NCI-H2171 treated with DMSO at 0.1 percent for 48 hours (cell line): ENCODE results near the gene IFNAR2.

ENCODE experiments used
- DNase-seq: peaks from one replicate; lab custom pipeline; 2025; lab: John Stamatoyannopoulos, UW

The IFNAR2 gene

DNA sequence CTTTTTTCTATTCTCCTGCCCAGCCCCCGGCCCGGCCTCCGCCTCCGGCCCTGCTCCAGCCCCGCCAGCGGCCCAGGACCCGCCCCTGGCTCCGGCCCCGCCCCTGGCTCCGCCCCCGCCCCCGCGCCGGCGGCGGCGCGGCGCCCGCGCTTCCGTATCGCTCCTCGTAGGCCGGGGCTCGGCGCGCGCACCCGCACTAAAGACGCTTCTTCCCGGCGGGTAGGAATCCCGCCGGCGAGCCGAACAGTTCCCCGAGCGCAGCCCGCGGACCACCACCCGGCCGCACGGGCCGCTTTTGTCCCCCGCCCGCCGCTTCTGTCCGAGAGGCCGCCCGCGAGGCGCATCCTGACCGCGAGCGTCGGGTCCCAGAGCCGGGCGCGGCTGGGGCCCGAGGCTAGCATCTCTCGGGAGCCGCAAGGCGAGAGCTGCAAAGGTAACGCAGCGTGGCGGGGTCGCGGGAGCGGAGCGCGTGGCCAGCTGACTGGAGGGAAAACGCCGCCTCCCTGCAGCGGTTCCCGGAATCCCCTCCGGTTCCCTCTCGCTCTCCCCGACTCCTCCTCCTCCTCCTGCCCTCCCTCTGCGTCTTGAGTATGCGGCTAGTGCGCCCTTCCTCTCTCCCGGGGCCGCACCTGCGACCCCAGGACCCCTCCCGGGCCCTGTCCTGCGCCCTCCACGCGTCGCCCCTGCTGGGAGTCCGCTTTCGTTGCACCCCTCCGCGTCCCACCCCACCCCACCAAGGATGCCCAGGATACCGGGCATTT, at the start of gene IFNAR2:
Gene IFNAR2, plus strand, starts transcription at position 155 of the 761 bp plus-strand sequence. CDS start 11,985 bp downstream, outside the sequence.
- DNase-seq: peak; percentile 46

DNA sequence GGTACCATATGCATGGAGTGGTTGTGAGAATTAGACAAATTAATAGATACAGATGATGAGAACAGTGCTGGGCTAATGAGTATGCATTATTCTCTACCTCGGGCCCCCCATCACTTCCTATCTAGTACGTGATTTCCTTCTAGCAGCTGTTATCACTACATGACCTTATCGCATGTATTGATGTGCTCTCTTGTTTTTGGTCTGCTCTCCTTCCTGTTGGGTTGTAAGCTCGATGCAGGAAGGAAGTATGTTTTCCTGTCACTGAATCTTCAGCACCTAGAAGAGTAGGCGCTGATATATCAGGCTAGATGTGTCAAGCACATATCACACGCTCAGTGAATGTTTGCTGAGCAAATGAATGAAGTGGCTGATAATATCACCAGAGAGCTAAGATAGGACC, 43.9 kb upstream of the IFNAR2 start:
- no peak for DNase-seq

DNA sequence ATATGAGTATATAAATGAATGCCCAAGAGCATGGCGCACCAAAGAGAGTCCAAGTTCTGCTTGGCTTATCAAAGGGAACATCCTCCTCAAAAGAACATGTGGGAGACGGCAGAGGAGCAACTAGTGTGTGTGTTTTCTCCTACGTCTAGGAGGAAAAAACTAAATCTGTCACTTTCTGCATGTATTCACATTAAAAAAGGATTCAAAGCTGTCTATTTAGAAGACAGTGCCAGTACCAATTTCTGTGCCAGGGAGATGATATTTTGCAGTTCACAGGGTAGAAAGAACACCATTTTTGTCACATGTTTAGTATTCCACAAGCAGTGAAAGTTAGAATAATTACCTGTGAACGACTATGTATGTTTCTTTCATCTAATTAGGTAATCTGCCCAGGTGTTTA, 42.5 kb upstream of the IFNAR2 start:
- DNase-seq: no peak

DNA sequence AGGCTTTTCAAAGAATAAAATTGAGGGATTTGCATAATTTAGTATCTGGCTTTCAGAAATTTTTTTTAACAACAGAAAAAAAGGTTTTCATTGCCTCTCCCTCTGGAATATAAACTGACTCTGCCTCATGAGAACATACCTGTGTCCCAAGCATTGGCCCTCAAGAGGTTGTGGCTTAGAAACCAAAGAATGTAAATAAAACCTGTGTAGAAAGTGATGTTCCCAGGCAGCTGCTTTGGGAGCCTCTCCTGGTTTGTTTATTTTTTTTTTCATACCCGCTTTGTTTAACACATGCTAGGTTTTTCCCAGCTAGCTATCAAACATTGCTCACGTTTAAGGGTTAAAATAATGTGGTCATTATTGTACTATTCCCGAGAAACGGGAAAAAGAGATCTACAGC, 40.5 kb upstream of the IFNAR2 start:
- DNase-seq: peak; percentile 88

DNA sequence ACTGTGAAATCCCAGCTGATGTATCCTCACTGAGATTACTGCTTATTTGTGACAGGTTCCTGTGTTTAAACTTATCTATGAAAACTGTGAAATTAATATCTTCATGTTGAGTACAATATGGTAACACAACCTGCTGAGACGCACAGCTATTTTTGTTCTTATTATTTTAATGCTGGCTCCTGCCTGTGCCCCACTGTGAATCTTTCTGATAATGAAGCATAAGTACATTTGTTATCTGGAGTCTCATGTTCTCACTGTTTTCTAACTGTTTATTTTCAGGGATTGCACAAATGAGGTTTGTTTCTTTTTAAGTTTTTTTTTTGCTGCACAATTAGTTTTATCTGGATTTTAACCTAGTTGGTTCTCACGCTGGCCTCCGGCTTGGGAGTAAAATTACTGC, 39.9 kb upstream of the IFNAR2 start:
- DNase-seq: peak; percentile 86

DNA sequence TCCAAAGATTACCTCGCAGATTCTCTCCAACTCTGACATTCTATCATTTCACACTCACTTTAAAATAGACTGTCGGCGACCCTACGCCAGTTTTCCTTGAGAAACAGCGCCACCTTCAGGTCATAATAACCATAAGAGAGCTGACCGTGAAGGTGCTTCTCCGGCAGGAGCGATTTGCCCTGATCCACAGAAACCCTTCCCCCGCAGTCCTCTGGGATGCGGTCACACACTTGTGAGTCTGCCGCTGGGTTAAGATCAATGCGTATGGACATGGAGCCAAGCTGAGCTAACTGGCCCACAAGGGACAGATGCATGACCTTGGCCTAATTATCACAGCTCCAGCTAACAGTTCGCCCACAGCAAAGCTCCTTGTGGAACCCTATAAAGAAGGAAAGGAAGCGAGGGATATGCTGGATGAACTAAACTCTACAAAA, 32.8 kb upstream of the IFNAR2 start:
- peak; percentile 84 for DNase-seq

DNA sequence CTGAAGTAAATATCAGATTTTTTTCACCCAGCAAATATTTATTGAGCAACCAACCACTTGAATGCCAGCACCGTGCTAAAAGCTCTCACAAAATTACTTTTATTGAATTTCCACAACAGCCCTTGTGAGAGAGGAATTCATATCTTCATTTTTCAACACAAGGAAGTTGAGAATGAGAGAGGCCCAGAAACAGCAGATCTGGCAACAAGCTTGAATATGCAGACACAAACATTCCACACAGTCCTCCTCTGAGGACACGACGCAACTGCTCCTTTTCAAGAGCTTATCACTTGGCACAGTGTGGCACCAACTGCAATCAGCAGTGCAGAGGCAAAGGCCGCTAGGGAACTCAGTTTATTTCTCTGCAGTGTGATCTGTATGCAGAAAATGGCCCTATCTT, 32.2 kb upstream of the IFNAR2 start:
- no peak for DNase-seq

DNA sequence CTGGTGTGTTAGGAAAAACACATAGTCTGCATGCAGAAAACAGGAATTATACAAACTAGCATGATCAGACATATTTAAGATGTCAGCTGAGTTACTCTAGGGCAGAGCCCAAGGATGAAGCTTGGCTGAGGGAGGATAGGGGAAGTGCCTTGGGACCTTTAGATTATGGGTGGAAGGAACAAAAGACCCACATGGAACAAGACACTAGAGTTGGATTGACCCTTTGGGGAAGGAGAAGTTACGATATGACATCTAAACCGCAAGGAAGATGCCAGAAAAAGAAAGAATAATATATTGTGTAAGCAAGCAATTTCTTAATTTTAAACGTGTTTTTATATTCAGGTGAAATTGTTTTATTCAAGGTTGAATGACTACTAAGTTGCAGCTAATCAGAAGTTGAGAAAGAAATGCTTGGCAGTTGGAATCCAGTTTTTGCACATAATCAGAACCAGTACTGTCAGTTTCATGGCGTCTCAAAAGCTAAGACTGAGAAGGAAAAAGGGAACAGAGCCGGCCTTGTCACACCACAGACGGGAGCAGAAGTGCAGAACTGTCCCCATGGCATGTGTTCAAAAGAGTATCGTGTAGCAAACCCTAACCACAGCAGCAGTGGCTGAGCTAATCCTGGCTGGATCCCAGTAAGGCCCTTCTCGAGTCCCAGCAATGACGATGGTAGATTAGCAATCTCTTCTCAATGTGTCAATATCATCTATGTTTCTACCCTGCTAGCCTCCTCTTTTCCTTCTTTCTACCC, 31.2 kb upstream of the IFNAR2 start:
- peak; percentile 8 for DNase-seq

DNA sequence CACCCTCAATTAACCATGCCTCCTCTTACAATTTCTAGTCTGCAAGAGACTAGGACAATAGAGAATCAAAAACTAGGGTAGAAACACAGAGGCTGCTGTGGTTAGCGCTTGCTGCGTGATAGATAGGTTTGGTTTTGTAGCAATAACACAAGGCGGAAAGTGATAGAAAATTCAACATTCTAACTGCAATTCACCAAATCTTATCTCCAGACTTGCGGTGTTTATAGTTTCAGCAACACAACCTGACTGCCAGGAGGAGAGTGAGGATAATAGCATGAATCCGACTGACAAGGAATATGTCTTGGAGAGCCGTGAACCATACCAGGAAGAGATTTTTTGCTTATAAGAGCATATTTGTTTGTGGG, 30.7 kb upstream of the IFNAR2 start:
- no peak for DNase-seq

DNA sequence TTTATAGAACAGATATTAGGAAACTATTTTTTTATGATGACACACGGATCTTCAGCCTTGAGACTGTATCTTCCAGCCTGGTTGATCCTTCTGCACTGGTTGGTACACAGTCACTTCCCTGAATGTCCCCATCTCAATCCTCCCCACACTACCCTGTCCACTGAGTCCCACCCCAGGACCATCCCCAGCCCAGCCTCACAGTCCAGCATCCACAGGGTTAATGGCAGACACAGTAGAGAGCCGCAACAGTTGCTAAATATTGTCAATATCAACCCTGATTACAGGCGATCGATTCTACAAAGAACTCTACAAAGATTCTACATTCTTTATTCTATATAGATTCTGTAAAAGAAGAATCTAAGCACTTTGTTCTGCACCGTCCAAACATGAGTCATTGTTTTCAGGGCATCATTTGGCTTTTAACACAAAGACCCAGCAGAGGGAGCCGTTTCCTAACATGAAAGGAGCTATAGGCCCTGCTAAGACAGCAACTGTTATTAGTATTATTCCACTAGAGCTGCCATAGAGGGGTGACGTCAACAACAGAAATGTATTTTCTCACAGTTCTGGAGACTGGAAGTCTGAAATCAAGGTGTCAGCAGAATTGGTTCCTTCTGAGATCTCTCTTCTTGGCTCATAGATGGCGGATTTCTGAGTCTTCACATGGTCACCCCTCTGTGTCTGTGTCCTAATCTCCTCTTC, 30.1 kb upstream of the IFNAR2 start:
- DNase-seq: peak; percentile 92

DNA sequence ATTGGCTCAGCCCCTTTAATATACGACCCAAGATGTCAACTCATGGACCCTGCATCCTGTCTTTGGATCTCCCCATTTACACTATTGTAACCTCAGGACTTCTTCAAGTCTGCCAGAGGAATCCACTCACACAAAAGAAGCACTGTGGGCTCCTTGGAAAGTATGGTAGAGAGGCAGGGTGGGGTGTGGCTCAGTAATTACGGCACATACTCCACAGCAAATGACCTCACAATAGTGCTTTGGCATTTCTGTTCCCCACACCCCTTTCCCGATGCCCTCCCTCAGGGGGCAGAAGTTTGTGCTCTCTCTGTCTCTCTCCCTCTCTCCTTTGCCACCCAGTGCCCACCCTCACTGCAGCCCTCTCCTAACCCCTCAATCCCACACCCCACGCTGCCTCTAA, 27.8 kb upstream of the IFNAR2 start:
- no peak for DNase-seq

DNA sequence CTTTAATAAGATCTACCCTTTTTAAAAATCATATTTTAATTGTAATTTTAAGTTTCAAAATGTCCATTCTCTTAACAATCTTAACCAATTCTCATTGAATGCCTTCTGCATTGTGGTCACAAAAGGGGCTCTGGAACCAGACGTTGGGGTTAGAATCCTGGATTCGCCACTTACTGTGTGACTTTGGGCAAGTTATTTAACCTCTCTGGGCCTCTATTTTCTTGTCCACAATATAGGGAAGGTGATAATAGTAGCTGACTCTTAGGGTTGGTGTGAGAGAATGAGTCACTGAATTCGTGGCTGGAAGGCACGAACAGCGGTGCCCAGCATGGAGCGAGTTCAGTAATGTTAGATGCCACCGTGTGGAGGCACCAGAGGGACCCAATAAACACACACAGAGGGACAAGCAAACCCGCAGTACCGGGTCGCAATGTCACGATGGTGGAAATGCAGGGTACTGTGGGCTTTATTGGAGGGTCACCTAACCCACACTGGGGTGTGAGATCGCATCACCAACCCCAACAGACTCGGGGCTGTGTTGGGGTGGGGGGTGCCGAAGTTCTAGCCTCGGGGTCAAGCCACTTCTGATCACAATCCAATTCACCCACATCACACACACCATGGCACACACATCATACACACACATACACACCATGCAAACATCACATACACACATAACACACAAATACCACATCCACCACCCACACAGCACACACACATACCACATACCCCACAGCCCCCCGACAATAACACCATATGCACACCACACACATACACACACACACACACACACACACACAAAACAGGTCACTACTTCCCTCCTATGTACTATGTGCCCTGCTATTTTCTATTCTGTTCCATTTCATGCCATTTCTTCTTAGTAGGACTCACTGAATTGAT, 27.0 kb upstream of the IFNAR2 start:
- no peak for DNase-seq

DNA sequence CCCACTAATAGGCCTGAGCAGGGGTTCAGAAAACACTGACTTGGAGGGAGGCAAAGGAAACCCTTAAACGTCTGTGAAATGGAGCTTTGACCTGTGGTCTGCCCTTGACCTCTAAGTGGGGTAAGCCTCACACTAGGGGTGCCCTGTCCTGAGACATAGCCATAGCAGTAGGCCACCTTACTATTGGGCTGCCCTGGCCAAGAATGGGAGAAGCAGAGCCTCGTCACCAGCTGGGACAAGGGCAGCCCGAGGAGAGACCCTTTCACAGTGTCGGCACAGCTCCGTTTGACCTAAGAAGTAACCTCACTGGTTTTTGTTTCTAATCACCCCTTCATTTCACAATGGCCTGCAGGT, 26.4 kb upstream of the IFNAR2 start:
- DNase-seq: no peak

DNA sequence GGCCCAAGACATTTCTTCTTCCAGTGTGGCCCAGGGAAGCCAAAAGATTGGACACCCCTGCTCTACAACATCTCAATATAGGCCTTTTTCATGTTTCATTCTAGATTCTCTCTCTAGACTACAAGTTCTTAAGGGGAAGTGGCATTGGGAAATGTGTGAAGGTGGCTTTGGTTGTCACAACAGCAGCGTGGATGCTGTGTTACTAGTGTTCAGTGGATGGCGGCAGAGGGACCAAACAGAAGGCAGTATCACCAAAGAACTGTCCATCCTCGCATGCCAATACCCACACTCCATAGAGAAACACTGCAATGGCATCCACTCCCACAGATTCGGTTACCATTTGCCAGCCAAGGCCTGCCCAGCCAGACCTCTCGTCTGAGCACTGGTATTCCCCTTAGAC, 24.3 kb upstream of the IFNAR2 start:
- no peak for DNase-seq

DNA sequence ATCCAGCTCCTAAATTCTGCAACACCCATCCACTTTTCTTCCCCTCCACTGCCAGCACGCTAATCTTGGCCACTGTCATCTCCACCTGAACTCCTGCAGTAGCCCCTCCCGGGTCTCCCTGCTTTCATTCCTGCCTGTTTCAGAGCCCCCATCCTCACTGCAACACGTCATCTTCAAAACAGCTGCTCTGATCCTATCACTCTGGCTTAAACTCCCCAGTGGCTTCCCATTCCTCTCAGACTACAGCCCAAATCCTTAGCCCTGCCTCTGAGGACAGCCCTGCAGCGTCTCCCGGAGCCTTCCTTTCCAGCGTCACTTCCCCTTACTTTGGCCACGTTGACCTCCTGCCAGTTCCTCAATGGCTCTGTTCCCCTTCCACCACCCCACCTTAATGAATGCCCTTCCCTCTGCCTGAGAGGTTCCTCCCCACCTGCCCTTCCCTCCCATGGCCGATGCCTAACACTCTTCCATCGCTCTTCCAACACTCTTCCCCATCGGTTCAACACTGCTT, 22.9 kb upstream of the IFNAR2 start:
- no peak for DNase-seq

DNA sequence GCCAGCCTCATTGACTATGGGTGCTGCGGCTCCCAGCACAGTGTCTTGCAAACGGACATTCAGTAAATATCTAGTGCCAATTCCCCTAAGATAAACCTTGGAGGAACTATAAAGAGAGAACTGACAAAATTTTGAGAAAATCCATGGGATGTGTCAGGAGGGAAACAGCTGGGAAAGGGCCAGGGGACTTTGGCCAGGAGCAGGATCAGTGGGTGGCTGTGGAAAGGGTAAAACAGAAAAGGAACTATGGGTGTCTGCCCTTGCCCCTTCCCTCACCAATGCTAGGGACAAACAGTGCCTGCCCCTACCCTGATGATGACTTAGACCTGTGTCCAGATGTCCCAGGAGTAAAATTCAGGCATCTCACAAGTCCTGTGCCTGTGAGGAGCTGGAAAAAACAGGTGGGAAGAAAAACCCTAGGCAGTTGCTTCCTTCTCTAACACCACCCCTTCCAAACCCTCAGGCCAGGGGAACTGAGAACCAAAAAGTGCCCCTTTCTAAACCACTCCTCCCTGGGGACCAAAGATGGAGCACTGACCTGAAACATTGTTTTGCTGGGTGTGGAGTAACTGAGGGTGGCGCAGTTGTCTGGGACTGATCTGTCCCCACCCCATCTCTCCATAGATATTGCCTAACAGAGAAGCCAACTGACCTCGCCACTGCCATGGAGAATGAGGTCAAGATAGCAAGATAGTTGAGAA, 22.1 kb upstream of the IFNAR2 start:
- DNase-seq: no peak

DNA sequence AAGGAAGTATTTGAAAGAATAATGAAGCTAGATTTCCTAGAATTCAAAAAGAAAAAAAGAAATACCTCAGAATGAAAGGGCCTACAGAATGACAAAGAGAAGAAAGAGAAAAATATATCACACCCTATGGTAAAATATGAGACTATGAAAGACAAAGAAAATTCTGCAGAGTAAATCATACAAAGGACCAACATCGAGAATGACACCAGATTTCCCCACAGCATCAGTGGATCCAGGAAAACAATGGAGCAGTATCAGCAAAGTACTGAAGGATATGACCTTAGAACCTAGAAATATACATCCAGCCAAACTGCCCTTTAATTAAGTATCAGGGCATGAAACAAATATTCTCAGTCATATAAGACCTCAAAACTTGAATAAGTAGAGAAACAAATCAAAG, 21.2 kb upstream of the IFNAR2 start:
- peak; percentile 9 for DNase-seq

DNA sequence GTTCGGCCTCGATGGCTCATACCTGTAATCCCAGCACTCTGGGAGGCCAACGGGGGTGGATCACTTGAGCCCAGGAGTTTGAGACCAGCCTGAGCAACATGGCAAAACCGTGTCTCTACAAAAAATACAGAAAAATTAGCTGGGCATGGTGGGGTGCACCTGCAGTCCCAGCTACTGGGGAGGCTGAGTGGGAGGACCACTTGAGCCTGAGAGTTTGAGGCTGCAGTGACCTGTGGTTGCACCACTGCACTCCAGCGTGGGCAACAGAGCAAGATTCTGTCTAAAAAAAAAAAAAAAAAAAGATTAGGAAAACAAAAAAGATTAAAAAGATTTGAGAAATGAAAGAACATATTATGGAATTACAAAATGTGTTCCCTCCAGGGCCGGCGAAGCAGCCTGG, 18.4 kb upstream of the IFNAR2 start:
- no peak for DNase-seq

DNA sequence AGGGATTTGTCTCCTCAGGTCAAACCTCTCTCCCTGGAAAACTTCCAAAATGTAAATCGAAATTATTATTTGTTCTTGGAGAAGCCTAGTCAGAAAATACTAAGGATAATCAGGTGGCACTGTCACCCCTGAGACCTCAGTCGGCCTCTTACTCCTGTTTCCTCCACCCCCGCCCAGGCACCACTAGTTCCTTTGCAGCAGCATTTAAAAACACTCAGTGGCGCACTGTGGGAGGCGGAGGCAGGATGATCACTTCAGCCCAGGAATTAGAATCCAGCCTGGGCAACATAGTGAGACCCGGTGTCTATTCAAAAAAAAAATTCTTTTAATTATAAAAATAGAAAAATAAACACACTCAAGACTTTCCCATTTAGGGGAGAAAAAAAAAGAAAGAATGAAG, 18.0 kb upstream of the IFNAR2 start:
- DNase-seq: no peak

DNA sequence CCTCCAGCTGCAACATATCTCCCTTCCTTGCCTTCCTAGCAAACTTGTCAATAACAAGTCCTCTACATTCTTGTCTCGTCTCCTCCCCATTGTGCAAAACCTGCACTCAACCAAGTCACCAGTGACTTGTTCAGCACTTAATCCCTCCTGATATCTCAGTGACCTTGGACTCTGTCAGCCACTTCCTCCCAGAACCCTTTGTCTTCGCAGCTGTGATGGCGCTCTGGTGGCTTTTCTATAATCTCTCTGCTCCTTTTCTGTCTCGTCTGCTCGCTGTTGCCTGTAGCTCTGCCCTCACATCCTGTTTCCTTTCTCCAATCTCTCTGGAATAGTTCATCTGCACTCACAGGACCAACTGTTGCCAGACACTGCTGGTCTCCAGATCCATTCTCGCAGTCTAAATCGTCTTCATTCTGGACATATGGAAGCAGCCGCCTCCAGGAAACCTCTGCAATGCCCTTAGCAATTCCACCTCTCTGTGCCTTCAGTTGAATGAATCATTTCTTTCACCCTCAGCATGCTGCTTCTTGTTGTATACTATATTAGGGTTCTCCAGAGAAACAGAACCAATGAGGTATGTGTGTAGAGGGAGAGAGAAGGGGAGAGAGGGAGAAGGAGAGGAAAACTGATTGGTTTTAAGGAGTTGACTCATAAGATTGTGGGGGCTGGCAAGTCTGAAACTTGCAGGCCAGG, 17.4 kb upstream of the IFNAR2 start:
- no peak for DNase-seq

DNA sequence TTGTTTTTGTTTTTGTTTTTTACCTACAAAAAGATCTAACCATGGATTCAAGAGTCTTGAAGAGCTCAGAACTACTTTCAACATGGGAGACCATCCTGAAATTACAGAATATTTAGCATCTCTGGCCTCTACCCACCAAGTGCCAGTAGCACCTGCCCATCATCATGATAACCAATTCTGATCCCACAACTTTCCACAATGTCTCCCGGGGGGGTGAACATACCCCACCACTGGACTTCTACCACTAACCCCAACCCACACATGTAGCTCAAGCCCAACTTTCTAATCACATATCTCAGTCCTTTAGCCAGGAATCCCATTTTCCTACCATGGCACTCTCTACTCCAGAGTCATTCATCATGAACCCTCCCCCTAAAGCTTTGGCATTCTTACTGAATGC, 15.7 kb upstream of the IFNAR2 start:
- DNase-seq: no peak
